ENCODE measurements around the gene MAML2.

Gene MAML2

GRCh38 chr11:96061730-96062129 lies 281.3 kb downstream of the MAML2 start:
- Histone ChIP-seq H3K27ac (no peak overlapping the region), H3K4me3 (no peak overlapping the region)
- no peak for DNase-seq (ENCODE audit: low spot score)
- no peak for TF ChIP-seq CTCF (IDR thresholded peaks at IDR 0.05)

GRCh38 chr11:96061069-96061468 lies 281.9 kb downstream of the MAML2 start:
- no peak for DNase-seq (ENCODE audit: low spot score)
- H3K27ac ChIP-seq, result no peak overlapping the region
- no peak for TF ChIP-seq CTCF (IDR thresholded peaks at IDR 0.05)
- H3K4me3 ChIP-seq, result no peak overlapping the region

- H3K4me3 ChIP-seq, result no peak overlapping the region
- peak overlapping the region; percentile 2 to 53 for H3K27ac ChIP-seq
- TF ChIP-seq CTCF (IDR thresholded peaks at IDR 0.05), result no peak
- DNase-seq (ENCODE audit: low spot score), result no peak
These were observed 285.5 kb downstream of the MAML2 start for GRCh38 chr11:96057502-96057901.

- no peak overlapping the region for H3K27ac ChIP-seq
- TF ChIP-seq CTCF (IDR thresholded peaks at IDR 0.05), result no peak
- H3K4me3 ChIP-seq, result no peak overlapping the region
- no peak for DNase-seq (ENCODE audit: low spot score)
These were observed 286.4 kb downstream of the MAML2 start for GRCh38 chr11:96056576-96056975.

- no peak for DNase-seq (ENCODE audit: low spot score)
- H3K4me3 ChIP-seq, result no peak overlapping the region
- TF ChIP-seq CTCF (IDR thresholded peaks at IDR 0.05), result no peak
- peak overlapping the region; percentile 19 to 29 for H3K27ac ChIP-seq
These were observed 287.1 kb downstream of the MAML2 start for GRCh38 chr11:96055706-96056387.

GRCh38 chr11:96054870-96055705 lies 287.9 kb downstream of the MAML2 start:
- H3K27ac ChIP-seq, result peak overlapping the region; percentile 7 to 19

More at GRCh38 chr11:96054870-96055705, 287.9 kb downstream of the MAML2 start:
- no peak overlapping the region for H3K4me3 ChIP-seq
- TF ChIP-seq CTCF (IDR thresholded peaks at IDR 0.05), result peak; percentile 51
- DNase-seq (ENCODE audit: low spot score), result no peak

Data from coronary artery (tissue), 2 donors.